ENCODE measurements around the gene RNF207.

RNF207 gene

GRCh38 chr1:6263716-6264115 lies 57.8 kb downstream of the RNF207 start:
- Histone ChIP-seq H3K9me3 (replicated peaks; ENCODE audit: insufficient read depth, low read length) (no peaks in the 10 kb centered on the region), H3K9ac (ENCODE audit: low read length) (no peak overlapping the region), H3K4me3 (ENCODE audit: low read length) (no peak overlapping the region), H3K9me2 (replicated peaks; ENCODE audit: insufficient read depth, low read length) (no peaks in the 10 kb centered on the region), H3K36me3 (replicated peaks; ENCODE audit: insufficient read depth, low read length) (no peaks in the 10 kb centered on the region), H3K4me1 (ENCODE audit: low read length) (no peaks in the 10 kb centered on the region), H3F3A (ENCODE audit: insufficient read depth, low read length) (no peaks in the 10 kb centered on the region), H3K27ac (ENCODE audit: low read length) (no peak overlapping the region), H3K27me3 (replicated peaks; ENCODE audit: insufficient read depth, low read length) (peaks cover 23% of the 10 kb centered on the region), H2AFZ (ENCODE audit: low read length) (no peak overlapping the region), H4K20me1 (ENCODE audit: insufficient read depth, low read length) (no peaks in the 10 kb centered on the region), H3K4me2 (ENCODE audit: low read depth, low read length) (no peak overlapping the region), H3K79me2 (ENCODE audit: low read length) (no peaks in the 10 kb centered on the region)
- TF ChIP-seq EZH2 (optimal IDR thresholded peaks at IDR 0.05; ENCODE audit: low read depth, low read length) (no peak), CTCF (IDR thresholded peaks at IDR 0.05; ENCODE audit: low read length) (no peak), EZH2phosphoT487 (IDR thresholded peaks at IDR 0.05; ENCODE audit: low read length) (no peak)
- DNase-seq = no peak

- Histone ChIP-seq H3K4me2 (ENCODE audit: low read depth, low read length) (no peak overlapping the region), H3K4me1 (ENCODE audit: low read length) (no peaks in the 10 kb centered on the region), H3K27me3 (replicated peaks; ENCODE audit: insufficient read depth, low read length) (peaks cover 10% of the 10 kb centered on the region), H3K36me3 (replicated peaks; ENCODE audit: insufficient read depth, low read length) (no peaks in the 10 kb centered on the region), H3F3A (ENCODE audit: insufficient read depth, low read length) (no peaks in the 10 kb centered on the region), H3K79me2 (ENCODE audit: low read length) (no peaks in the 10 kb centered on the region), H3K27ac (ENCODE audit: low read length) (no peak overlapping the region), H3K9me3 (replicated peaks; ENCODE audit: insufficient read depth, low read length) (no peaks in the 10 kb centered on the region), H4K20me1 (ENCODE audit: insufficient read depth, low read length) (no peaks in the 10 kb centered on the region), H3K9me2 (replicated peaks; ENCODE audit: insufficient read depth, low read length) (no peaks in the 10 kb centered on the region), H3K4me3 (ENCODE audit: low read length) (no peak overlapping the region), H3K9ac (ENCODE audit: low read length) (no peak overlapping the region), H2AFZ (ENCODE audit: low read length) (no peak overlapping the region)
- no peak for DNase-seq
- TF ChIP-seq CTCF (IDR thresholded peaks at IDR 0.05; ENCODE audit: low read length) = no peak
- no peak for TF ChIP-seq EZH2 (optimal IDR thresholded peaks at IDR 0.05; ENCODE audit: low read depth, low read length)
- TF ChIP-seq EZH2phosphoT487 (IDR thresholded peaks at IDR 0.05; ENCODE audit: low read length) = no peak
Measured at GRCh38 chr1:6265151-6265550, 59.2 kb downstream of the RNF207 start.

- H3K9me3 ChIP-seq (replicated peaks; ENCODE audit: insufficient read depth, low read length) = no peaks in the 10 kb centered on the region
- no peaks in the 10 kb centered on the region for H4K20me1 ChIP-seq (ENCODE audit: insufficient read depth, low read length)
- no peaks in the 10 kb centered on the region for H3K36me3 ChIP-seq (replicated peaks; ENCODE audit: insufficient read depth, low read length)
- H2AFZ ChIP-seq (ENCODE audit: low read length) = no peak overlapping the region
- no peak overlapping the region for H3K27ac ChIP-seq (ENCODE audit: low read length)
- no peaks in the 10 kb centered on the region for H3F3A ChIP-seq (ENCODE audit: insufficient read depth, low read length)
- H3K9me2 ChIP-seq (replicated peaks; ENCODE audit: insufficient read depth, low read length) = no peaks in the 10 kb centered on the region
- no peak for DNase-seq
- H3K4me2 ChIP-seq (ENCODE audit: low read depth, low read length) = no peak overlapping the region
- TF ChIP-seq EZH2 (optimal IDR thresholded peaks at IDR 0.05; ENCODE audit: low read depth, low read length) = no peak
- TF ChIP-seq EZH2phosphoT487 (IDR thresholded peaks at IDR 0.05; ENCODE audit: low read length) = no peak
- TF ChIP-seq CTCF (IDR thresholded peaks at IDR 0.05; ENCODE audit: low read length) = no peak
- no peak overlapping the region for H3K9ac ChIP-seq (ENCODE audit: low read length)
- H3K4me3 ChIP-seq (ENCODE audit: low read length) = no peak overlapping the region
- H3K79me2 ChIP-seq (ENCODE audit: low read length) = no peaks in the 10 kb centered on the region
- H3K27me3 ChIP-seq (replicated peaks; ENCODE audit: insufficient read depth, low read length) = peaks cover 5% of the 10 kb centered on the region; the same call in 1 of the 2 replicates
- no peaks in the 10 kb centered on the region for H3K4me1 ChIP-seq (ENCODE audit: low read length)
Measured at GRCh38 chr1:6266641-6267040, 60.7 kb downstream of the RNF207 start.
